ENCODE data around the gene ING3. TPM values are rescaled to one million over a fixed set of nuclear protein-coding genes. Genes with fewer than 3 reads are reported as not detected.

Gene ING3
- total and polyA plus RNA-seq, 2 of the 8 experiments (the other 6 are each of a cell fraction or from before 2014, with no cell fraction given): 6.0 to 17.7 TPM

- TF ChIP-seq CHD7 (IDR thresholded peaks at IDR 0.05; ENCODE audit: insufficient replicate concordance, low read length) (no peak), RAD21 (IDR thresholded peaks at IDR 0.05 in 1 of 2, conservative IDR thresholded peaks at IDR 0.05 in 1 of 2; ENCODE audit: low read depth in 2 of 2, low read length in 2 of 2) (no peak), SUZ12 (IDR thresholded peaks at IDR 0.05; ENCODE audit: low read length) (no peak)
Observed at GRCh38 chr7:121019018-121019417, 68.4 kb downstream of the ING3 start (continued).
